Uterus (tissue), 2 donors: ENCODE results near the gene CCND2.

Source experiments
- CTCF ChIP-seq, 4 experiments: fragments of 200-600 bp in 2 of 4; fragments of 450-650 bp in 2 of 4; sonication (generic) in 2 of 4; IDR thresholded peaks; one replicate each; pipeline ENCODE4 v1.5.1; 2016 to 2019; ENCODE audit warnings: antibody characterized with exemption in 4 of 4, mild to moderate bottlenecking in 2 of 4, moderate library complexity in 1 of 4
- POLR2A ChIP-seq, 2 donors: fragments of 450-650 bp; IDR thresholded peaks; one replicate each; pipeline ENCODE4 v1.6.1; 2016; ENCODE audit warnings: antibody characterized with exemption in 2 of 2, mild to moderate bottlenecking in 1 of 2, moderate library complexity in 1 of 2

- TF ChIP-seq POLR2A (IDR thresholded peaks at IDR 0.05) (no peak), CTCF (IDR thresholded peaks at IDR 0.05) (no peak)
These were observed 34.9 kb downstream of the CCND2 start for GRCh38 chr12:4308334-4308950.
